Prostate gland (tissue), 2 donors: Measurements from ENCODE around the gene CCDC127.

Source experiments
- POLR2AphosphoS5 ChIP-seq: sonication (generic); formaldehyde crosslinking; IDR thresholded peaks from one replicate; pipeline ENCODE4 v1.6.1; 2017; ENCODE audit warnings: antibody characterized with exemption
- TF ChIP-seq, protein P1 (sequence below), 4 experiments: fragments of 200-600 bp in 2 of 4; fragments of 450-650 bp in 2 of 4; sonication (generic) in 2 of 4; IDR thresholded peaks; 1 replicate in 3 of 4; 2 replicates in 1 of 4; pipeline ENCODE4 v1.5.1; 2016 to 2019; ENCODE audit warnings: antibody characterized with exemption in 4 of 4, mild to moderate bottlenecking in 2 of 4, moderate library complexity in 2 of 4

DNA sequence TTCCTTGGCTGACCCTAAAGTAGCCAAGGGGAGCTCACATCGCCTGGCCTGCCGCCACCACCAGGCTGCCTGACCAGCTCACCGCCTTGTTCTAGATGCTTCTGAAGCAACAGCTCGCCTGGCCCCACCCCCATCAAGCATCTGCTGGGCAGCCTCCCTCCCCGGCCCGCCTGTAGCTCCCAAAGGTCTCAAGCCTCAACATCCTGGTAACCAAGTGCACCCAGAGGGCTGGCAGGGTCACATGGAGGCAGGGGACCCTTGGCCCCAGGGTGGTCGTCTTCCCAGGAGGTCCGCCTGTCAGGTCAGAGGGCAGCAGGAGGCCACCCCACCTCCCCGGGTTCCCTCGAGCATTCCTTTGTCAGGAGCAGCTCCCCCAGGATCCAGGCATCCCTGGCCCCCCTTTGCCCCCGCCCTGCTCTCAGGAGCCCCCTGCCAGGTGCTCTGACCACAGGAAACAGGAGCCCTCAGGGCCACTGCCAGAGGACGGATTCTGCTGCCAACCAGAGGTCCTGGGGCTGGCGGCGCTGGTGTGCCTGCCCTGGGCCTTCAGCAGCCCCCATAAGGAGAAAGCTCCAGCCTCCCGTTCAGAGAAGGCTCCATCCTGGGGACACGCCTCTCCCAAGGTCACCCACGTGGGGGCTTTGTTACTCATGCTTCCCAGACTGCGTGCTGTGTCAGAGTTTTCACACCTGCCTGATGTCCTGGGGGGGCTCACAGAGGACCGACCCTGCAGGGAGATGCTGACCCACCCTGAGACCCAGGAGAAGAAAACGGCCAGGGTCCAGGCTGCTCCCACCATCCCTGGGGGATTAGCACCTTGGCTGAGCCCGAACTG, 30.1 kb downstream of the CCDC127 start:
- TF ChIP-seq, protein P1, sequence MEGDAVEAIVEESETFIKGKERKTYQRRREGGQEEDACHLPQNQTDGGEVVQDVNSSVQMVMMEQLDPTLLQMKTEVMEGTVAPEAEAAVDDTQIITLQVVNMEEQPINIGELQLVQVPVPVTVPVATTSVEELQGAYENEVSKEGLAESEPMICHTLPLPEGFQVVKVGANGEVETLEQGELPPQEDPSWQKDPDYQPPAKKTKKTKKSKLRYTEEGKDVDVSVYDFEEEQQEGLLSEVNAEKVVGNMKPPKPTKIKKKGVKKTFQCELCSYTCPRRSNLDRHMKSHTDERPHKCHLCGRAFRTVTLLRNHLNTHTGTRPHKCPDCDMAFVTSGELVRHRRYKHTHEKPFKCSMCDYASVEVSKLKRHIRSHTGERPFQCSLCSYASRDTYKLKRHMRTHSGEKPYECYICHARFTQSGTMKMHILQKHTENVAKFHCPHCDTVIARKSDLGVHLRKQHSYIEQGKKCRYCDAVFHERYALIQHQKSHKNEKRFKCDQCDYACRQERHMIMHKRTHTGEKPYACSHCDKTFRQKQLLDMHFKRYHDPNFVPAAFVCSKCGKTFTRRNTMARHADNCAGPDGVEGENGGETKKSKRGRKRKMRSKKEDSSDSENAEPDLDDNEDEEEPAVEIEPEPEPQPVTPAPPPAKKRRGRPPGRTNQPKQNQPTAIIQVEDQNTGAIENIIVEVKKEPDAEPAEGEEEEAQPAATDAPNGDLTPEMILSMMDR (IDR thresholded peaks at IDR 0.05): no peak
- TF ChIP-seq POLR2AphosphoS5: no peak
